ENCODE data around the gene SKIC8.

DNA sequence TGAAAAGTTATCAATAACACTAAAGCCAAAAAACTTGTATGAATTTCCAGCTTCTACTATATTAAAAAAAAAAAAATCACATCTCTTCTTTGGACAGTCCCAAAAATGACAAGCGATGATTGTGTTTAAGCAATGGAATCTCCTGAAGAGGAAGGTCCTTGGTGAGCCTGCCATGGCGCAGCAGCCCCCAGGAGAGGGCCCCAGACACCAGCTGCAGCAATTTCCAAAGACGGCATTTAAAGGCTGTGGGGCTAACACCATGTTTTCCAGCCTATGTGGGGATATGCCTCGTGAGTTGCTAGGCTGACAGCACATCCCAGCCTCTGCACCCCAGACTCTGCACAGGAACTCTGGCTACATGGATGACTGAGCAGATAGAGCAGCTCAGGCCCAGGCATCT lies 14.7 kb downstream of the SKIC8 start:
- no peak for TF ChIP-seq POLR2A (IDR thresholded peaks at IDR 0.05; ENCODE audit: low read depth, low read length)
- no peak for TF ChIP-seq POLR2AphosphoS5 (IDR thresholded peaks at IDR 0.05; ENCODE audit: low read depth, low read length)
- no peak for TF ChIP-seq TAF1 (IDR thresholded peaks at IDR 0.05; ENCODE audit: borderline replicate concordance, low read depth, low read length)

All from GM12892 (cell line).